ENCODE measurements around the gene GRIA1.

DNA sequence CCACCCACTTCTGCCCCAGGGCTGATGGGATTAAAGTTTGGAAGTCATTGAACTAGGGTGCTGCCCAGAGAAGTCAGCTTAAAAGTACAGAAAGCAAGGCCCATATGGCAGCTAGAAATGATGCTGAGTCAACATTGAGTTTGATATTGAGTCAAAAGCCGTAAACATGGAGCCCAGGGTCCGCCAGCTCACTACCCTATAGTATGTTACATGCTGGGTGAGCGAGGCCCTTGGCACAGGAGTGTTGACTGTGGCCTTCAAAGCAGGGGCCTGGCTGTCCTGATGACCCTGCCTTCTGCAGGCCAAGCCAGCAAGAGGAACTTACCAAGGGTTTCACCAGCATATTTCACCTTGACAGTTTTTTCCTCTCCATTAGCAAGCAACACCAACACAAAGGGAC lies 222.5 kb downstream of the GRIA1 start:
- TF ChIP-seq SIN3A (IDR thresholded peaks at IDR 0.05; ENCODE audit: borderline replicate concordance, insufficient read depth, low read length) (no peak), POLR2AphosphoS5 (IDR thresholded peaks at IDR 0.05; ENCODE audit: low read depth, low read length) (no peak), FOXP2 (optimal IDR thresholded peaks at IDR 0.05; ENCODE audit: borderline replicate concordance, extremely low read depth, extremely low read length, insufficient read depth) (no peak), TAF1 (IDR thresholded peaks at IDR 0.05; ENCODE audit: borderline replicate concordance, insufficient read depth, low read length) (no peak)
- TF ChIP-seq, protein P1, sequence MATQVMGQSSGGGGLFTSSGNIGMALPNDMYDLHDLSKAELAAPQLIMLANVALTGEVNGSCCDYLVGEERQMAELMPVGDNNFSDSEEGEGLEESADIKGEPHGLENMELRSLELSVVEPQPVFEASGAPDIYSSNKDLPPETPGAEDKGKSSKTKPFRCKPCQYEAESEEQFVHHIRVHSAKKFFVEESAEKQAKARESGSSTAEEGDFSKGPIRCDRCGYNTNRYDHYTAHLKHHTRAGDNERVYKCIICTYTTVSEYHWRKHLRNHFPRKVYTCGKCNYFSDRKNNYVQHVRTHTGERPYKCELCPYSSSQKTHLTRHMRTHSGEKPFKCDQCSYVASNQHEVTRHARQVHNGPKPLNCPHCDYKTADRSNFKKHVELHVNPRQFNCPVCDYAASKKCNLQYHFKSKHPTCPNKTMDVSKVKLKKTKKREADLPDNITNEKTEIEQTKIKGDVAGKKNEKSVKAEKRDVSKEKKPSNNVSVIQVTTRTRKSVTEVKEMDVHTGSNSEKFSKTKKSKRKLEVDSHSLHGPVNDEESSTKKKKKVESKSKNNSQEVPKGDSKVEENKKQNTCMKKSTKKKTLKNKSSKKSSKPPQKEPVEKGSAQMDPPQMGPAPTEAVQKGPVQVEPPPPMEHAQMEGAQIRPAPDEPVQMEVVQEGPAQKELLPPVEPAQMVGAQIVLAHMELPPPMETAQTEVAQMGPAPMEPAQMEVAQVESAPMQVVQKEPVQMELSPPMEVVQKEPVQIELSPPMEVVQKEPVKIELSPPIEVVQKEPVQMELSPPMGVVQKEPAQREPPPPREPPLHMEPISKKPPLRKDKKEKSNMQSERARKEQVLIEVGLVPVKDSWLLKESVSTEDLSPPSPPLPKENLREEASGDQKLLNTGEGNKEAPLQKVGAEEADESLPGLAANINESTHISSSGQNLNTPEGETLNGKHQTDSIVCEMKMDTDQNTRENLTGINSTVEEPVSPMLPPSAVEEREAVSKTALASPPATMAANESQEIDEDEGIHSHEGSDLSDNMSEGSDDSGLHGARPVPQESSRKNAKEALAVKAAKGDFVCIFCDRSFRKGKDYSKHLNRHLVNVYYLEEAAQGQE (IDR thresholded peaks at IDR 0.05; ENCODE audit: insufficient read depth in 1 of 2, low read depth in 2 of 2, low read length in 2 of 2), result no peak

Measured in PFSK-1 (cell line).